T-helper 2 cell treated with Interferon-gamma antibody and Interleukin-4, amounts not matched to agents 100 ng/mL and 5 ng/mL, for 36 hours (primary cell): ENCODE measurements around the gene KRT28. TPM values are rescaled to one million over a fixed set of nuclear protein-coding genes. Genes with fewer than 3 reads are reported as not detected.

ENCODE experiments used
- intact Hi-C: fragments of 100-400 bp; cut with micrococcal nuclease; formaldehyde crosslinking; loops from one replicate; pipeline ENCODE4 v1.15.1; 2023
- total RNA-seq: library from RNA; stranded (reverse); gene quantifications from 2 replicates; pipeline ENCODE4 v1.2.3, GENCODE V29; 2022

The KRT28 gene, protein sequence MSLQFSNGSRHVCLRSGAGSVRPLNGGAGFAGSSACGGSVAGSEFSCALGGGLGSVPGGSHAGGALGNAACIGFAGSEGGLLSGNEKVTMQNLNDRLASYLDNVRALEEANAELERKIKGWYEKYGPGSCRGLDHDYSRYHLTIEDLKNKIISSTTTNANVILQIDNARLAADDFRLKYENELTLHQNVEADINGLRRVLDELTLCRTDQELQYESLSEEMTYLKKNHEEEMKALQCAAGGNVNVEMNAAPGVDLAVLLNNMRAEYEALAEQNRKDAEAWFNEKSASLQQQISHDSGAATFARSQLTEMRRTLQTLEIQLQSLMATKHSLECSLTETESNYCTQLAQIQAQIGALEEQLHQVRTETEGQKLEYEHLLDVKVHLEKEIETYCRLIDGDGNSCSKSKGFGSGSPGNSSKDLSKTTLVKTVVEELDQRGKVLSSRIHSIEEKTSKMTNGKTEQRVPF
- total RNA-seq = not detected in 2 replicates

DNA sequence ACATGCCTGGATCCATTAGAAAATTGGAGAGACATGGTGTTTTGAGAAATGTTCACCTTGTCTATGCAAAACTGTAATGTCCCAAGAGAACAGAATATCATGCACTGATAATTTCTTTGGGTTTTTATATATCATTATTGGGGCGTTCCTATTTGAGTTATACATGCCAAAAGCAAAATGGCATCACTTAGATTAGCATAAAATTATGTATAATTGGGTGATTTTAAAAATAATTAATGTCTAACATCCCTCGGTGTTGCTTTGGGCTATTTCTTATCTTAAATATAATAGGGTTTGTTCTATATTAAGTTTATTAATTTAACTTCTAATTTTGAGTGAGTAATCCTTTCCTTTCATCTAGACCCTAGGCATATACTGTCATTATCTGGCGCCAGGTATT is at the start of gene KRT28:
Gene KRT28 (minus strand): TSS at position 101 of the 400 bp plus-strand sequence. CDS start 66 bp downstream, at position 35.
- intact Hi-C loops = loop anchor here (5.0 kb wide), 2 partner anchors 747 to 862 kb away; no protein-coding TSS in a partner anchor

DNA sequence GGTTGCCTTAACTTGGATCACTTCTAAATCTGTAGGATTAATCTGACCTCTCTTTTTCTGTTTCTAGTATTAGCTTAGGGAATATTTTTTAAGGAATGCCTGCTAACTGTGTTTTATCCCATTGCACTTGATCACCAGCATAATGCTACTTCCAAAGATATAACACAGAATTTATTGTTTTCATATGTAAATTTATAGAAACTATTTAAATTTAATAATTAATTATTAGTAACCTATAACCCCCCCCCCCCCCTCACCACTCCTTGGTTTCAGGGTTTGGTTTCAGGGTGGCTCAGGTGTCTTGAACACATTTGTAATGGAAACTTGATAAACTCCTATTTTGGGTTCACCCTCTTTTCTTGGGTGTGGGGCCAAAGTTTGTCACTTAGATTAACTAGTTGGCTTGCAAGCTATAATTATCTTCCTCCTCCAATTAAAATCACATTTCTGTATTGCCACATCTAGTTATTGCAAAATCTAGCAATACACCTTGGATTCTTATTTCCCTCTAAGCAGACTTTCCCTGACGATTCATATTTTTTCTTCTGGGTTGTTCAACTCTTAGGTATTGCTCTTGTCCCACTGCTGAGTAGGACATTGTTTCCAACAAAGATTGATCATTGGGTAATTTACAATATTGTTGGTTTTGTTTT is 49.0 kb upstream of the KRT28 start:
- intact Hi-C loops = no loop called here

DNA sequence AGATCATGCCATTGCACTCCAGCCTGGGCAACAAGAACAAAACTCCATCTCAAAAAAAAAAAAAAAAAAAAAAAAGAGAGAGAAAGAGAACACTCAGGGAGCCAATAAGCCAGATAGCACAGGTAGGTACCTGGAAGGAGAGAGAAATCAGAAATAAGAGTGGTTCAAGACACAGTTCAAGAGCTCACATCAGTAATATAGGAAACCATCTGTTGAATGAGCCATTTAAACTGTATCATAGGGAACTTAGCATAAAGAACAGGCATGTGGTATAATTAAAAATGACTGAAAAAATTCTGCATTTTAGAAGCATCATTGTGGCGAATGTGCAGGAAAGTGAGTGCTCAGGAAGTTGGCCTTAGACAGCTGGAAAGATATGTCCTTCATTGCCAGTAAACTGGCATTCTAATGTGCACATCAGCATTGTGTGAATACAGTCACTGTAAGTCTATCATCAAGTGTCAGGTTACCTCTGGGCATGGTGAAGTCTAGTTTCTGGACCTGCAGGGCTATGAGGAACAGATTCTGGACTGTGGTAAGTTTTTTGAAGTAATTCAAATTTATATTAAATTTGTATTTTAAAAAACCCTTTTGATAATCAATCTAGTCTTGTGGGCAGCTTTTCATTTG is 46.9 kb upstream of the KRT28 start:
- intact Hi-C loops = no loop called here

DNA sequence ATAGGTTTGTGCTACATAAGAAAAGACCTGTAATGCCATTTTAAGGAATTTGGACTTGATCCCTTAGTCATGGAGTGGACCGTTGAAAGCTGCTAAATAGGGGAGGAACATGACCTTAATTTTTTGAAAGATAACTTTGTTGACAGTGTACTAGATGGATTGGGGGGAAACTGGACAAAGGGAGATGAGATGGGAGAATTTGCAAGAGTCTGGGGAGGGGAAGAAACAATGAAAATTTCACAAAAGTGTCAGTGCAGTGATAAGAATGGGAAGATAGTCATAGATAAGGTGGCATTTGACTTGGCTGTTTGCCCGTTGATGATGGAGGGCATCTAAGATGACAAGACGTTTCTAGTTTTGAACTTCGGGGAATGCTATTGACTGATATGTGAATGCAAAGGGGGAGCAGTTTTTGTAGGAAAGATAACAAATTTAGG is 44.9 kb upstream of the KRT28 start:
- intact Hi-C loops = no loop called here

DNA sequence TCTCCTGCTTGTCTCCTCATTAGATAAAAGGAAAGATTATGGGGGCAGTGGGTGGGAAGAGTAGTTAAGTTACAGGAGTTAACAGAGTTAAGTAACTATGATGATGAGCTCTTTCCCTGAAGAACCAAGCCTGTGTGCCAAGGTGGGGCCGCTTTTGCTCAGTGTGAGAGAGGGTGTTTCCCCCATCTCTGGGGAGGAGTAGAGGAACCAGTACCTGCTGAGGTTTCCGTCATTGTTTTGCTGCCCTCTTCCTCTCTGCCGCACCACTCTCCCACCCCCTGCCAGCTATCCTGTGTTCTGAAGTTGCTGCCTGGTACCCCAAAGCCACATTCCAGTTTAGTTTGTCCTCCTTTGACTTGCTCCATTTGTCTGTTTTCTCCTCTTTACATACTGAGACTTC is 43.5 kb upstream of the KRT28 start:
- intact Hi-C loops = no loop called here

DNA sequence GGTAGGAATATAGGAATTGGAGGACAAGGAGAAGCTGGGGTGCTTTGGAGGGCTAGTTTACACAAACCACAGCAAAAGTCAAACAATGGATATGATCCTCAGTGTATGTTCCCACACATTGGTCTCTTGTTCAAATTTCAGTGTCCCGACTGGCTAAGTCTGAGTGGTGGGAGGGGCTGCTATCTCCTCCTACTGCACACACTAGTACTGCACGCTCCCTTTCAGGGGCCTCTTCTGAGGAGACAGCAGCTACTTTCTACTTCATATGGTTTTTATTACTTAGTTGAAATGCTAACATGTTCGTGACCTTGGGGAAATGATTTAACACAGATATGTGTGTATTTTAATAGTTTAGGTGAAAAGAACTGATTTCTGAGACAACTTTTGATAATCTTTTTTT is 41.5 kb upstream of the KRT28 start:
- intact Hi-C loops = no loop called here

DNA sequence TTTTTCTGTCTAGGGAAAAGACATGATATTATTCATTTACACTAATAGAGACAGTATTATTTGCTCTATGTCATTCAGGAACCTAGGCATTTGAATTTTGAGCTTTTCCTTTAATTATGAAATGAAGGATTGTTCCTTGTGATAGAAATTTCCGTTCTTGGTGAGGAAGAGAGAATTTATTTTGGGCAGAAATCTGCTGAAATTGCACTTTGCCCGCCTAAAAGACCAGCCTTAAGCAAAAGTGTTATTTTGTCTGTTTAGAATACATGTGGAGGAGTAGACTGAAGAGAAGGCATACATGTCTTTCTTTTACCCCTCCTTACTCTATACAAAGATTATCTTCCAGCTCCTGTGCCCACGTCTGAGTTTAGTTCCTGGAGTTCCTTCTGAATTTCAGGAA is 39.4 kb upstream of the KRT28 start:
- intact Hi-C loops = no loop called here

DNA sequence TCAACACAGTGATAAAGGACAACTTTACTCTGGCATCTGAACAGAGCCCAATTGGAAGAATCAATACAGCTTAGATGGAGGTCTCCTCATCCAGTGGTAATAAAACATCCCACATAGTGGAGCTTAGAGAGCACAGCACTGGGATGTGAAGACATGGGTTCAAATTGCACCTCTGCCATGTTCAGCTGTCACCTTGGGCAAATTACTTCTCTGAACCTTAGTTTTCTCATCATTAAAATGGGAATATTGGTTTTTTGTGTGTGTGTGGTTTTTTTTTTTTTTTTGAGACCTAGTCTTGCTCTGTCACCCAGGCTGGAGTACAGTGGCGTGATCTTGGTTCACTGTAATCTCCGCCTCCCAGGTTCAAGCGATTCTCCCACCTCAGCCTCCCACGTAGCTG is 36.3 kb upstream of the KRT28 start:
- intact Hi-C loops = no loop called here

DNA sequence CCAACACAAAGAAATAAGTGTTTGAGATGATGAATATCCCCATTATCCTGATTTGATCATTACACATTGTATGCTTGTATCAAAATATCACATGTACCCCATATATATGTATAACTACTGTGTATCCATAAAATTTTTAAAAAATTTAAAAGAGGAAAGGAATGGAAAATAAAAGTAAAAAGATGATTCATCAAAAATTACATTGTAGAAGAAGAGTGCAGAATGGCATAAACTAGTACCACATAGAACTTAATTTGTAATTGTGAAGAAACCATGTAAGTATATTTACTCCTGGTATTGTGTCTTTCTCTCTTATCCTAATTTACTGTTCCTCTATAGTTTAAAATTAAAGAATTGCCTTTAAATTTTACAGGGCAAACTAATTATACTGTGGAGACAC is 34.1 kb upstream of the KRT28 start:
- intact Hi-C loops = no loop called here

DNA sequence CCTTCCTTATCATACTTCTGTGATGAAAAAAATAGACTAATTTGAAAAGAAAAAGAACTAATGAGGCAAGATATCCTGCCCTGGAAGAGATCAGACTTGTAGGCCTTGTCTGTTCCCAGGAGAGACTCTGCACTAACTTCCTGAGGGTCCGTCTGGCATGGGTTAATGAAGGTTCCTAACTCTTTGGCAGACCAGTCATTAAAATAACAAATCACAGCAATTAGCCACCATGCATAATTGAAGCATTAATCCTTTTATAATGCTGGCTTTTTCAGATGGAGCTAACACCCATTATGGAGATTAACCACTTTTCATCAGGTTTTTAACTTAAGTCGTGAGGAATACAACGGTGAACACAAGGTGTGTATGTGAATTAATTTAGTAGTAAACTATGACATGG is 33.1 kb upstream of the KRT28 start:
- intact Hi-C loops = no loop called here

DNA sequence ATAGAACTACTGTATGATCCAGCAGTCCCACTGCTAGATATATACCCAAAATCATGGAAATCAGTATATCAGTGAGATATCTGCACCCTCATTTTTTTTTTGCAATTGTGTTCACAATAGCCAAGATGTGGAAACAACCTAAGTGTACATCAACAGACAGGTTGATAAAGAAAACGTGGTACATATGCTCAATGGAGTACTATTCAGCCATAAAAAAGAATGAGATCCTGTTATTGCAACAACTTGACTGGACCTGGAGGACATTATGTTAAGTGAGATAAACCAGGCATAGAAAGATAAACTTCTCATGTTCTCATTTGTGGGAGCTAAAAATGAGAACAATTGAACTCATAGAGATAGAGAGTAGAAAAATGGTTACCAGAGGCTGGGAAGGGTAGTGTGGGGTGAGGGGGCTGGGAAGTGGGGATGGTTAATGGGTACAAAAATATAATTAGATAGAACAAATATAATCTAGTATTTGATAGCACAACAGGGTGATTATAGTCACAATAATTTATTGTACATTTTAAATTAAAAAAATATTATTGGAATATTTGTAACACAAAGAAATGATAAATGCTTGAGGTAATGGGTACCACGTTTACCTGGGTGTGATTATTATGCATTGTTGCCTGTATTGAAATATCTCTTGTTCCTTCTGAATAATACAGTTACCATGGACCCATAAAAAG is 30.5 kb upstream of the KRT28 start:
- intact Hi-C loops = no loop called here

DNA sequence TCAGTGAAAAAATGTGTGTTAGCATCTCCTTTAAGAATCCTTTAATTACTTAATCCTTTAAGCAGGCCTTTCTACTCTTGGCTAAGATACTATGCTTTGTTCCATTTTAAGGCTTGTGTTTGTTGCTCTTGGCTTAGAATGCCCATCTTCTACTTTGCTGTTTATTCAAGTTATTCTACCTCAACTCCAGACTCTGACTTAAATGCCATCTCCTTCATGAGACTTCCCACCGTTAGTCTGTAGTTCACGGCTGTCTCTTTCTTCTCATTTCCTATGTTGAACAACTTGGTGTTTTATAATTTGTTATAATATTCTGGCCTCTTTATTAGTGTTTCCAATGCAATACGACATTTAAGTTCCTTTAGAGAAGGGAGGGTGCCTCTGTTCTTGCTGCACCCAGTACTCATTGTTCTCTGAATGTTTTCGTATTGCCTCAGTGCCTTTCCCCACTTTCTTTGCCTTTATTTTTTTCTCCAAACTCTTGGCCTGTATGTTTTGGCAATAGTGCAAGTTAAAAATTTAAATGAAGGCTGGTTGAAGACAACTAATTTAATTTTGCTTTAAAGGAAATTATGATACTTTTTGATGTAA is 28.8 kb upstream of the KRT28 start:
- intact Hi-C loops = no loop called here

DNA sequence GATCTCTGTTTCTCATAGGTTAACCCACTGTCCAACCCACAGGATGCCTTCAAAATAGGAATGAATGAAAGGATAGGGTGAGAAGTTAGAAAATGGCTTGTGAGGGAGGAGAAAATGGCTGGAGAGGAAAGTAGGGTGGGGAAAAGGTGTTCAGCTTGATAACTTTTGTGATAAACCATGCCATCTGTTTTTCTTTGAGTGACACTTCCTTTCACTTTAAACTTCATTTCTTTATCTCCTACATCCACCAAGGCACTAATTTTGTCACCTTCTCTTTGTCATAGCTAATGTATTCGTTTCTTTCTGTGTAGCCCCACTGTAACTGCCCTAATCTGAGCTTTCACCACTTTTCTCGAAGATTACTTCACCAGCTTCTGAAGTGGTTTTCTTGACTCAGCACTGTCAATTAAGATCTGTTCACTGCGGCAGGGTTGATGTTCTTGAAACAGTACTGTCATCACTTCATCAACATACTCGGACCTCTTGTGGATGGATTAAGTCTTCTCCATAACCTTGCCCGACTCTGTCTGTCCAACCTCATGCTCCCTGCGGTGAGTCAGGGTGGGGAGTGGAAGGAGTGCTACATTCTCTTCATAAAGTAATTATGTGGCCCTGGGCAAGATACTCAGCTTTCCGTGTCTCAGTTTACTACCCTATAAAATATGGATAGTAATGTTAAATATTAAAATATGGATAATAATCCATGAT is 28.1 kb upstream of the KRT28 start:
- intact Hi-C loops = no loop called here

DNA sequence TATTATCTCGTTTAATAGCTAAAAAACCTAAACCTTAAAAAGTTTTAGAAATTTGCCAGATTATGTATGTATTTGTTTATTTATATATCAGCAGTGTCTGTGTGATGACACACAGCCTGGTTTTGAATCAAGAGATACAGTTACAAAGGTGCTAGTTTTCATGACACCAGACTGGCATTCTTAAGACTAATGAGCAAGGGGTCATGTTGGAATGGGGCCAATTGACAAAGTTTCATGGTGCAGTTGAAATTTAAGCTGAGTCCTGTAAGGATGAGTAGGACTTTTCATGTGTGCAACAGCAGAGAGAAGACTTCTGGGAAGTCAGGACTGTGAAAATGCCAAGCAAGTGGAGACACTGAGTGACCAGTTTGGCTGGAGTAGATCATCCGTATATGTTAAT is 25.8 kb upstream of the KRT28 start:
- intact Hi-C loops = no loop called here

DNA sequence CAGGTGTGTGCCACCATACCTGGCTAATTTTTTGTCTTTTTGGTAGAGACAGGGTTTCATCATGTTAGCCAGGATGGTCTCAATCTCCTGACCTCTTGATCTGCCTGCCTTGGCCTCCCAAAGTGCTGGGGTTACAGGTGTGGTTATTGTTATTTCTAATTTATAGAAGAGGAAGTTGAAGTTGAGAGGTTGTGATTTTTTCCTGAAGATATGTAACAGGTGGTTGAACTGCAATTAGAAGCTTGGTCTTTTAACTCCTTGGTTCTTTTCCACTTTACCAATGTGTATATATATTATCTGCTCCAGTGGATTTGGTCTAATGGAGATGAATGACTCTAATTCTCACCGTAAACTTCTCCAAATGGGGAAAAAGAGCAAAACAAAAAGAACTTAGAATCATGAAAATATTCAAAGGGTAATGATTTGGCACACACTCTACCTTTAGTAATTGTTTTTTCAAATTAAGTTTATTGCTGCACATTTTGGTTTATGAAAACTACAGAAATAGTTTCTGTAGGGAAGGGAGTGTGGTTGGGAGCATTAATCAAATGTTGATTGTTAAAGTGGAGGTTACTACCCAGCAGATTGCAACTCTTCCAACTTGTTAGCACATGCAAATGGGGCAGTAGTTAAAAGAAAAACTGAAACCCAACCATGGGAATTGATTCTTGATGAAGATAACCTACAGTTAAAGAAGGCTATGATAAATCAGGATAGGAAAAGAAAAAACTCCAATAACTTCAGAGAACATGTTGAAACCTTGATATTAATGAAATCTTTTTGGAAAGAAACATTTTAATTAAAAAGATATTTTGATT is 24.5 kb upstream of the KRT28 start:
- intact Hi-C loops = no loop called here

DNA sequence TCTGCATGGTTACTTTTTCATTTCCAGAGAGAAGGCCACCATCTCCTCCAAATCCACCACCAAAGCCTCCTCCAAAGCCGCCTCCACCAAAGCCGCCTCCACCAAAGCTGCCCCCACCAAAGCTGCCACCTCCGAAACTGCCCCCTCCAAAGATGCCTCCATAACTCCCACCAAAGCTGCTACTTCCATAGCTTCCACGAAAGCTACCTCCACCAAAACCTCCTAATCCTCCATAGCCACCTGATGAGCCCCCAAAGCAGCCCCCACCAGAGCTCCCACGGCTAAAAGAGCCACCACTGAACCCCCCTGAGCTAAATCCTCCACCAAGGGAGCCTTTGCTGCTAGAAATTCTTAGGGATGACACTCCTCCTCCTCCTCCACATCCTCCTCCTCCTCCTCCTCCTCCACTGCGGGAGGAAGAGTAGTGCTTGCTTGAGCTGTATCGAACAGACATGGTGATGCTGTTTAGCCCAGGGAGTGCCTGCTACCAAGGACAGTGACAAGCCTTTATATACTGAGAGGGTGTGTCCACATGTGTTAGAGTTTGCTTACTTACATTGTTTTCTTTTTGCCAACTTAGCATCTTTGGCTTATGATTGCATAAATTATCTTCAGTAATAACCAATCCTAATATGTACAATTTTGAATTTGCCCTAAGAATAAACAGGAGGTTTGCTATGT is 22.5 kb upstream of the KRT28 start, which contains the start of gene KRT10:
Gene KRT10 (minus strand): TSS at position 483 of the 681 bp plus-strand sequence. CDS start 29 bp downstream, at position 454.
- intact Hi-C loops = no loop called here

DNA sequence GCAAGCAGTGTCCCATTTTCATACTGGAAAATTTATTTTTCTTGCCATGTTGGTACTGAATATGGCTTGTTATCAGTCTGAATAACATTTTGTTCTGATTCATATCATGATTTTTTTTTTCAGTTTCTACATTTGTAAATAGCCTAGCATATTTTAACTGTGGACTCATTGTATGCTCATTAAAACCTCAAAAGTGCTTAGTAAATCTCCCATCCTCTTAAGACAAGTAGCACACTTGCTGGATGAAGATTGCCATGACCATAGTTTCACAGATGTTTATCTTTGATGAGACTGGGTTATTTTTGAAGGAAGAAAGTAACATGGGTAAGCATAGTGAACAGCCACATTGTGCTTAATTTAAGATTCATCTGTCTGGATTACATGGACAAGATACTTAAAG is 21.8 kb upstream of the KRT28 start:
- intact Hi-C loops = no loop called here

DNA sequence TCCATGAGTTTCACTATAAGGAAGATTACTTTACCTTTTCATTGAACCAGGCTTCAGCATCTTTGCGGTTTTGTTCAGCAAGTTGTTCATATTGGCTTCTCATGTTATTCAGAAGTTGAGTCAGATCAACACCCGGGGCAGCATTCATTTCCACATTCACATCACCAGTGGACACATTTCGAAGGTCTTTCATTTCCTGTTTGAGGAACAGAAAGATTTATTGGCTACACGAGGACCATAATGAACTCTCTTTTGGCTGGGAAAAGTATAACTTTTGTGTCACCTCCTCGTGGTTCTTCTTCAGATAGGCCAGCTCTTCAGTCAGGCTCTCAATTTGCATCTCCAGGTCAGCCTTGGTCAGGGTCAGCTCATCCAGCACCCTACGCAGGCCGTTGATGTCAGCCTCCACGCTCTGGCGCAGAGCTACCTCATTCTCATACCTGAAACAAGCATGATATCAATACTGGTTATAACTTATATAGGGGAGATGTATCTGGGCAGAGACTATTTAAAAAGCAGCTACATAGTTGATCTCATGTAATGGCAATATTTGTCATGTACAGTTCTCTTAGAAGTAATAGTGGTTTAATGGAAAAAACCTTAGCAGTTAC is 20.6 kb upstream of the KRT28 start:
- intact Hi-C loops = no loop called here
